H9 (cell line): Measurements from ENCODE around the gene SCAF8. TPM values are rescaled to one million over a fixed set of nuclear protein-coding genes. Genes with fewer than 3 reads are reported as not detected.

Experiments used
- DNase-seq: peaks from one replicate; pipeline ENCODE4 v3.0.0-alpha.2; 2017
- H2AFZ ChIP-seq: one replicate; pipeline ENCODE4 v1.6.1; 2013; ENCODE audit warnings: mild to moderate bottlenecking, low read length, control low read depth, moderate library complexity
- H2AK5ac ChIP-seq: 2 replicates; pipeline ENCODE4 v1.6.1; 2013; ENCODE audit warnings: low read length, control low read depth, mixed read lengths; ENCODE audit not compliant: insufficient read length
- H2BK120ac ChIP-seq: one replicate; pipeline ENCODE4 v1.6.1; 2013; ENCODE audit warnings: low read depth, mild to moderate bottlenecking, low read length, control low read depth, inconsistent platforms; ENCODE audit not compliant: poor library complexity, severe bottlenecking
- H2BK12ac ChIP-seq: 2 replicates; pipeline ENCODE4 v1.6.1; 2013; ENCODE audit warnings: low read length, control low read depth, mixed read lengths, low read depth; ENCODE audit not compliant: insufficient read length
- H2BK15ac ChIP-seq: 2 replicates; pipeline ENCODE4 v1.6.1; 2013; ENCODE audit warnings: low read depth, low read length, control low read depth
- H2BK20ac ChIP-seq: one replicate; pipeline ENCODE4 v1.6.1; 2013; ENCODE audit warnings: low read depth, mild to moderate bottlenecking, low read length, control low read depth, inconsistent platforms; ENCODE audit not compliant: poor library complexity, severe bottlenecking
- H2BK5ac ChIP-seq: 2 replicates; pipeline ENCODE4 v1.6.1; 2013; ENCODE audit warnings: low read length, control low read depth, mixed read lengths; ENCODE audit not compliant: insufficient read length
- H3K14ac ChIP-seq: 2 replicates; pipeline ENCODE4 v1.6.1; 2013; ENCODE audit warnings: low read length, control low read depth; ENCODE audit not compliant: insufficient read depth
- H3K18ac ChIP-seq: 2 replicates; pipeline ENCODE4 v1.6.1; 2013; ENCODE audit warnings: low read depth, mild to moderate bottlenecking, mixed read lengths, low read length, control low read depth; ENCODE audit not compliant: insufficient read length
- H3K23ac ChIP-seq: 2 replicates; pipeline ENCODE4 v1.6.1; 2013; ENCODE audit warnings: low read length, control low read depth, mixed read lengths, low read depth; ENCODE audit not compliant: insufficient read length
- H3K23me2 ChIP-seq: 2 replicates; pipeline ENCODE4 v1.6.1; 2013; ENCODE audit warnings: low read depth, mild to moderate bottlenecking, mixed read lengths, low read length, control low read depth; ENCODE audit not compliant: insufficient read length, poor library complexity, severe bottlenecking
- H3K27ac ChIP-seq: 2 replicates; pipeline ENCODE4 v1.5.1; 2013; ENCODE audit warnings: low read length, control low read depth, mixed read lengths, low read depth; ENCODE audit not compliant: insufficient read length
- H3K27me3 ChIP-seq: 2 replicates; pipeline ENCODE4 v1.6.1; 2013; ENCODE audit warnings: low read length, control low read depth, inconsistent platforms; ENCODE audit not compliant: insufficient read depth
- H3K4ac ChIP-seq: 2 replicates; pipeline ENCODE4 v1.6.1; 2013; ENCODE audit warnings: low read depth, mild to moderate bottlenecking, control low read depth, inconsistent platforms, low read length, moderate library complexity
- H3K4me1 ChIP-seq: 2 replicates; pipeline ENCODE4 v1.6.1; 2013; ENCODE audit warnings: low read length, control low read depth, inconsistent platforms; ENCODE audit not compliant: insufficient read depth
- H3K4me2 ChIP-seq: 2 replicates; pipeline ENCODE4 v1.6.1; 2013; ENCODE audit warnings: low read length, control low read depth, mixed read lengths; ENCODE audit not compliant: insufficient read length, insufficient read depth
- H3K56ac ChIP-seq: 2 replicates; pipeline ENCODE4 v1.6.1; 2013; ENCODE audit warnings: low read depth, mild to moderate bottlenecking, mixed read lengths, low read length, control low read depth; ENCODE audit not compliant: insufficient read length
- H3K79me1 ChIP-seq: 2 replicates; pipeline ENCODE4 v1.6.1; 2013; ENCODE audit warnings: low read depth, mild to moderate bottlenecking, moderate library complexity, low read length, control low read depth, inconsistent platforms; ENCODE audit not compliant: insufficient read depth, poor library complexity, severe bottlenecking
- H3K79me2 ChIP-seq: 2 replicates; pipeline ENCODE4 v1.6.1; 2013; ENCODE audit warnings: low read length, control low read depth, inconsistent platforms; ENCODE audit not compliant: insufficient read depth
- H3K9ac ChIP-seq: 2 replicates; pipeline ENCODE4 v1.6.1; 2013; ENCODE audit warnings: low read length, control low read depth, mixed read lengths; ENCODE audit not compliant: insufficient read length; ENCODE audit errors: extremely low read depth
- H3K9me3 ChIP-seq: one replicate; pipeline ENCODE4 v1.6.1; 2013; ENCODE audit warnings: low read depth, low read length, inconsistent platforms; ENCODE audit not compliant: control insufficient read depth
- H3T11ph ChIP-seq: one replicate; pipeline ENCODE4 v1.6.1; 2013; ENCODE audit warnings: mild to moderate bottlenecking, low read length, control low read depth, inconsistent platforms
- H4K20me1 ChIP-seq: one replicate; pipeline ENCODE4 v1.6.1; 2013; ENCODE audit not compliant: control insufficient read depth, insufficient read length, insufficient read depth
- H4K5ac ChIP-seq: 2 replicates; pipeline ENCODE4 v1.6.1; 2013; ENCODE audit warnings: low read depth, mild to moderate bottlenecking, mixed read lengths, low read length, control low read depth; ENCODE audit not compliant: insufficient read length
- H4K8ac ChIP-seq: replicated peaks from 2 replicates; pipeline ENCODE4 v1.6.1; 2013; ENCODE audit warnings: low read length, control low read depth, mixed read lengths, low read depth; ENCODE audit not compliant: insufficient read length
- H4K91ac ChIP-seq: 2 replicates; pipeline ENCODE4 v1.6.1; 2013; ENCODE audit warnings: low read depth, mild to moderate bottlenecking, moderate library complexity, mixed read lengths, low read length, control low read depth; ENCODE audit not compliant: insufficient read length
- H3K27ac Mint-ChIP-seq, 3 experiments: 2 replicates in 2 of 3; 3 replicates in 1 of 3; pipeline ENCODE4 v1.8.0; 2020 to 2021; ENCODE audit warnings: mixed read lengths in 3 of 3, mild to moderate bottlenecking in 1 of 3, moderate library complexity in 1 of 3
- H3K27me3 Mint-ChIP-seq: 2 replicates; pipeline ENCODE4 v1.8.0; 2021; ENCODE audit warnings: low read depth, mild to moderate bottlenecking, moderate library complexity, mixed read lengths
- H3K36me3 Mint-ChIP-seq, 3 experiments: 2 replicates in 2 of 3; 3 replicates in 1 of 3; pipeline ENCODE4 v1.8.0; 2020 to 2021; ENCODE audit warnings: low read depth in 3 of 3, mixed read lengths in 3 of 3; ENCODE audit not compliant: insufficient read depth in 1 of 3
- H3K4me1 Mint-ChIP-seq, 2 experiments: 2 replicates each; pipeline ENCODE4 v1.8.0; 2020; ENCODE audit warnings: mixed read lengths in 2 of 2
- H3K4me3 Mint-ChIP-seq, 2 experiments: 2 replicates in 1 of 2; 3 replicates in 1 of 2; pipeline ENCODE4 v1.8.0; 2020 to 2021; ENCODE audit warnings: mild to moderate bottlenecking in 2 of 2, mixed read lengths in 2 of 2, moderate library complexity in 1 of 2
- H3K9me3 Mint-ChIP-seq, 2 experiments: 2 replicates in 1 of 2; 3 replicates in 1 of 2; pipeline ENCODE4 v1.8.0; 2020; ENCODE audit warnings: mild to moderate bottlenecking in 2 of 2, mixed read lengths in 2 of 2, moderate library complexity in 1 of 2
- CTCF ChIP-seq: fragments of 200-600 bp; sonication (generic); conservative IDR thresholded peaks from 3 replicates; pipeline ENCODE4 v1.8.0; 2021; ENCODE audit warnings: antibody characterized with exemption, mild to moderate bottlenecking
- WGBS: extraction: QIAGEN DNeasy Blood & Tissue Kit; methylation state at CpG from one replicate; pipeline ENCODE4 v1.1.7; 2013; ENCODE audit warnings: missing lambda C conversion rate, low lambda C conversion rate, mixed read lengths; ENCODE audit not compliant: insufficient read length; ENCODE audit errors: extremely low coverage; 5-methylcytosine and 5-hydroxymethylcytosine counted together
- total RNA-seq: library from RNA; stranded (reverse); gene quantifications from 2 replicates; pipeline ENCODE4 v1.2.1, GENCODE V29; 2021

The SCAF8 gene
- total RNA-seq, 1 experiment from 2014 or later: 78.5 TPM

GRCh38 chr6:154737424-154737823, 4.2 kb downstream of the SCAF8 start:
- H3K36me3 Mint-ChIP-seq: peaks cover 9 to 33% (median 30%) of the 10 kb centered on the region in 3 experiments
- no peak overlapping the region for H3T11ph ChIP-seq
- no peak overlapping the region for H3K9ac ChIP-seq
- H3K27ac ChIP-seq: no peak overlapping the region
- H2BK120ac ChIP-seq: no peak overlapping the region
- no peaks in the 10 kb centered on the region for H3K27me3 ChIP-seq
- TF ChIP-seq CTCF: no peak
- H3K4me2 ChIP-seq: no peak overlapping the region
- no peak overlapping the region for H3K23ac ChIP-seq
- no peaks in the 10 kb centered on the region for H3K9me3 ChIP-seq
- no peak overlapping the region for H4K8ac ChIP-seq
- peaks cover 3% of the 10 kb centered on the region for H3K79me1 ChIP-seq
- H2BK15ac ChIP-seq: no peak overlapping the region
- H3K56ac ChIP-seq: no peak overlapping the region
- H4K5ac ChIP-seq: no peak overlapping the region
- no peak overlapping the region for H2BK20ac ChIP-seq
- H2AK5ac ChIP-seq: no peak overlapping the region
- H3K4me3 Mint-ChIP-seq: peak overlapping the region in 1 of 2 experiments; percentile 50; a peak in 3 of 5 replicates
- H3K14ac ChIP-seq: no peak overlapping the region
- H3K4ac ChIP-seq: no peak overlapping the region
- peaks cover 3% of the 10 kb centered on the region; the same call in 1 of the 2 replicates for H3K4me1 ChIP-seq
- no CpG with 5 or more reads among the region's 9 CpGs for WGBS
- no peak overlapping the region for H2BK12ac ChIP-seq
- no peaks in the 10 kb centered on the region for H3K27me3 Mint-ChIP-seq
- H3K79me2 ChIP-seq: peaks cover 54% of the 10 kb centered on the region
- H3K9me3 Mint-ChIP-seq: no peaks in the 10 kb centered on the region; a peak in 1 of 5 replicates
- no peaks in the 10 kb centered on the region for H4K20me1 ChIP-seq
- peaks cover 39 to 53% of the 10 kb centered on the region in 2 experiments for H3K4me1 Mint-ChIP-seq
- no peak overlapping the region for H2BK5ac ChIP-seq
- no peak overlapping the region for H3K18ac ChIP-seq
- H3K23me2 ChIP-seq: no peaks in the 10 kb centered on the region
- H2AFZ ChIP-seq: no peak overlapping the region
- no peak overlapping the region for H4K91ac ChIP-seq
- no peak for DNase-seq
- peak overlapping the region in 2 of 3 experiments; percentile 81 to 89; a peak in 4 of 7 replicates for H3K27ac Mint-ChIP-seq
